ENCODE results near the gene UBR1. TPM values are rescaled to one million over a fixed set of nuclear protein-coding genes. Genes with fewer than 3 reads are reported as not detected.

UBR1 gene
- total and polyA plus RNA-seq, 10 of the 15 experiments (the other 5 are each of a cell fraction or from before 2014, with no cell fraction given) = 4.5 to 27.5 (median 16.7) TPM

DNA sequence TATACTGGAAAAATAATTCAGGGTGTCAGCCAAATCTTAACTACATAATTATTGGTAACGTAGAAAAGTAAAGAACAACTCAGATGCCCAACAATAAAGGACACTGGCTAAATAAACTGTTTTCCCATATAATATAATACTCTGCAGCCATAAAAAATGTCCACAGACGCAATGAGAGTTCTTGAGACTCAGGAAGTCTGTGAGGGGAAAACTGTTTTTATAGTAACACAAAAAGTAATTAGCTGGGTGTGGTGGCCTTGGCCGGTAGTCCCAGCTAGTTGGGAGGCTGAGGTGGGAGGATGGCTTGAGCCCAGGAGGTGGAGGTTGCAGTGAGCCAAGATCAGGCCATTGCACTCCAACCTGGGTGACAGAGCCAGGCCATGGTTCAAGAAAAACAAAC, 5.5 kb upstream of the UBR1 start (continued):
- TF ChIP-seq, protein P1, sequence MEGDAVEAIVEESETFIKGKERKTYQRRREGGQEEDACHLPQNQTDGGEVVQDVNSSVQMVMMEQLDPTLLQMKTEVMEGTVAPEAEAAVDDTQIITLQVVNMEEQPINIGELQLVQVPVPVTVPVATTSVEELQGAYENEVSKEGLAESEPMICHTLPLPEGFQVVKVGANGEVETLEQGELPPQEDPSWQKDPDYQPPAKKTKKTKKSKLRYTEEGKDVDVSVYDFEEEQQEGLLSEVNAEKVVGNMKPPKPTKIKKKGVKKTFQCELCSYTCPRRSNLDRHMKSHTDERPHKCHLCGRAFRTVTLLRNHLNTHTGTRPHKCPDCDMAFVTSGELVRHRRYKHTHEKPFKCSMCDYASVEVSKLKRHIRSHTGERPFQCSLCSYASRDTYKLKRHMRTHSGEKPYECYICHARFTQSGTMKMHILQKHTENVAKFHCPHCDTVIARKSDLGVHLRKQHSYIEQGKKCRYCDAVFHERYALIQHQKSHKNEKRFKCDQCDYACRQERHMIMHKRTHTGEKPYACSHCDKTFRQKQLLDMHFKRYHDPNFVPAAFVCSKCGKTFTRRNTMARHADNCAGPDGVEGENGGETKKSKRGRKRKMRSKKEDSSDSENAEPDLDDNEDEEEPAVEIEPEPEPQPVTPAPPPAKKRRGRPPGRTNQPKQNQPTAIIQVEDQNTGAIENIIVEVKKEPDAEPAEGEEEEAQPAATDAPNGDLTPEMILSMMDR (IDR thresholded peaks at IDR 0.05 in 2 of 3, conservative IDR thresholded peaks at IDR 0.05 in 1 of 3; ENCODE audit: control insufficient read depth in 2 of 3, extremely low read depth in 1 of 3, insufficient read depth in 1 of 3, low read depth in 3 of 3, low read length in 3 of 3) = no peak
- TF ChIP-seq, protein P2, sequence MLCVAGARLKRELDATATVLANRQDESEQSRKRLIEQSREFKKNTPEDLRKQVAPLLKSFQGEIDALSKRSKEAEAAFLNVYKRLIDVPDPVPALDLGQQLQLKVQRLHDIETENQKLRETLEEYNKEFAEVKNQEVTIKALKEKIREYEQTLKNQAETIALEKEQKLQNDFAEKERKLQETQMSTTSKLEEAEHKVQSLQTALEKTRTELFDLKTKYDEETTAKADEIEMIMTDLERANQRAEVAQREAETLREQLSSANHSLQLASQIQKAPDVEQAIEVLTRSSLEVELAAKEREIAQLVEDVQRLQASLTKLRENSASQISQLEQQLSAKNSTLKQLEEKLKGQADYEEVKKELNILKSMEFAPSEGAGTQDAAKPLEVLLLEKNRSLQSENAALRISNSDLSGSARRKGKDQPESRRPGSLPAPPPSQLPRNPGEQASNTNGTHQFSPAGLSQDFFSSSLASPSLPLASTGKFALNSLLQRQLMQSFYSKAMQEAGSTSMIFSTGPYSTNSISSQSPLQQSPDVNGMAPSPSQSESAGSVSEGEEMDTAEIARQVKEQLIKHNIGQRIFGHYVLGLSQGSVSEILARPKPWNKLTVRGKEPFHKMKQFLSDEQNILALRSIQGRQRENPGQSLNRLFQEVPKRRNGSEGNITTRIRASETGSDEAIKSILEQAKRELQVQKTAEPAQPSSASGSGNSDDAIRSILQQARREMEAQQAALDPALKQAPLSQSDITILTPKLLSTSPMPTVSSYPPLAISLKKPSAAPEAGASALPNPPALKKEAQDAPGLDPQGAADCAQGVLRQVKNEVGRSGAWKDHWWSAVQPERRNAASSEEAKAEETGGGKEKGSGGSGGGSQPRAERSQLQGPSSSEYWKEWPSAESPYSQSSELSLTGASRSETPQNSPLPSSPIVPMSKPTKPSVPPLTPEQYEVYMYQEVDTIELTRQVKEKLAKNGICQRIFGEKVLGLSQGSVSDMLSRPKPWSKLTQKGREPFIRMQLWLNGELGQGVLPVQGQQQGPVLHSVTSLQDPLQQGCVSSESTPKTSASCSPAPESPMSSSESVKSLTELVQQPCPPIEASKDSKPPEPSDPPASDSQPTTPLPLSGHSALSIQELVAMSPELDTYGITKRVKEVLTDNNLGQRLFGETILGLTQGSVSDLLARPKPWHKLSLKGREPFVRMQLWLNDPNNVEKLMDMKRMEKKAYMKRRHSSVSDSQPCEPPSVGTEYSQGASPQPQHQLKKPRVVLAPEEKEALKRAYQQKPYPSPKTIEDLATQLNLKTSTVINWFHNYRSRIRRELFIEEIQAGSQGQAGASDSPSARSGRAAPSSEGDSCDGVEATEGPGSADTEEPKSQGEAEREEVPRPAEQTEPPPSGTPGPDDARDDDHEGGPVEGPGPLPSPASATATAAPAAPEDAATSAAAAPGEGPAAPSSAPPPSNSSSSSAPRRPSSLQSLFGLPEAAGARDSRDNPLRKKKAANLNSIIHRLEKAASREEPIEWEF (IDR thresholded peaks at IDR 0.05; ENCODE audit: insufficient replicate concordance, low read depth, low read length) = no peak
- TF ChIP-seq CHD2 (IDR thresholded peaks at IDR 0.05; ENCODE audit: borderline replicate concordance, low read depth, low read length) (no peak), ESRRA (IDR thresholded peaks at IDR 0.05; ENCODE audit: low read length) (no peak), EGR1 (IDR thresholded peaks at IDR 0.05; ENCODE audit: borderline replicate concordance in 1 of 2, low read depth in 2 of 2, low read length in 2 of 2) (no peak)

Measured in GM12878 (cell line).